ENCODE data around the gene GAS2L1.

The GAS2L1 gene

DNA sequence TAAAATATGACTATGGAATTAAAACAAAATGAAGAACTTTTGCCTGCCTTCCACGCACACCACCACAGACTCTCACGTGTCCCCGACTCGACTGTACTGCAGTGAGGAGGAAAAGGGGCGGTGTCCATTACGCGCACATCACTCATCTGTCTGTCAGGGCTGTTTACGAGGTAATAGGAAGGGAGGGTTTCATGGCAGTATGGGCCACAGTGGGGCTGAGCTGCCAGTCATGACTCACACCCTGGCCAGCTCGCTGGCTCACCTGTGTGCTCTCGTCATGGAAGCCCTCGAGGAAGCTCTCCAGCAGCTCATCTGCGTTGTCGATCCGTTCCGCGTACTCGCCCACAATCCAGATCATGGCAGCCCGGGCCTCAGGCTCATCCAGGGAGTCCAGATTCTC lies 42.5 kb downstream of the GAS2L1 start:
- Histone ChIP-seq H4K20me1 (ENCODE audit: insufficient read depth, low read length) (0 out of 2 replicates have a peak, but pooled peaks cover 3% of the 10 kb centered on the region), H3K27me3 (ENCODE audit: insufficient read depth, low read length, poor library complexity) (no peaks in the 10 kb centered on the region), H3K36me3 (ENCODE audit: insufficient read depth, low read length) (peaks cover 86% of the 10 kb centered on the region), H3K4me3 (ENCODE audit: low read depth in 1 of 2, low read length in 2 of 2) (no peak overlapping the region), H3K4me1 (ENCODE audit: insufficient read depth, low read length) (no peaks in the 10 kb centered on the region), H3K79me2 (ENCODE audit: insufficient read depth, low read length) (no peaks in the 10 kb centered on the region), H2AFZ (ENCODE audit: low read depth, low read length) (no peak overlapping the region), H3K9me3 (ENCODE audit: insufficient read depth, low read length, severe bottlenecking) (no peaks in the 10 kb centered on the region), H3K27ac (ENCODE audit: low read length) (no peak overlapping the region), H3K9ac (ENCODE audit: low read depth, low read length) (no peak overlapping the region), H3K4me2 (ENCODE audit: insufficient read depth, low read length) (no peak overlapping the region)
- TF ChIP-seq, protein P1, sequence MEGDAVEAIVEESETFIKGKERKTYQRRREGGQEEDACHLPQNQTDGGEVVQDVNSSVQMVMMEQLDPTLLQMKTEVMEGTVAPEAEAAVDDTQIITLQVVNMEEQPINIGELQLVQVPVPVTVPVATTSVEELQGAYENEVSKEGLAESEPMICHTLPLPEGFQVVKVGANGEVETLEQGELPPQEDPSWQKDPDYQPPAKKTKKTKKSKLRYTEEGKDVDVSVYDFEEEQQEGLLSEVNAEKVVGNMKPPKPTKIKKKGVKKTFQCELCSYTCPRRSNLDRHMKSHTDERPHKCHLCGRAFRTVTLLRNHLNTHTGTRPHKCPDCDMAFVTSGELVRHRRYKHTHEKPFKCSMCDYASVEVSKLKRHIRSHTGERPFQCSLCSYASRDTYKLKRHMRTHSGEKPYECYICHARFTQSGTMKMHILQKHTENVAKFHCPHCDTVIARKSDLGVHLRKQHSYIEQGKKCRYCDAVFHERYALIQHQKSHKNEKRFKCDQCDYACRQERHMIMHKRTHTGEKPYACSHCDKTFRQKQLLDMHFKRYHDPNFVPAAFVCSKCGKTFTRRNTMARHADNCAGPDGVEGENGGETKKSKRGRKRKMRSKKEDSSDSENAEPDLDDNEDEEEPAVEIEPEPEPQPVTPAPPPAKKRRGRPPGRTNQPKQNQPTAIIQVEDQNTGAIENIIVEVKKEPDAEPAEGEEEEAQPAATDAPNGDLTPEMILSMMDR (IDR thresholded peaks at IDR 0.05; ENCODE audit: borderline replicate concordance, extremely low read depth, low read length, poor library complexity, severe bottlenecking), result no peak
- TF ChIP-seq EZH2 (IDR thresholded peaks at IDR 0.05; ENCODE audit: borderline replicate concordance, low read depth, low read length, severe bottlenecking), result no peak
- ATAC-seq (ENCODE audit: insufficient read depth, low read depth), result no peak
- no peak for DNase-seq

DNA sequence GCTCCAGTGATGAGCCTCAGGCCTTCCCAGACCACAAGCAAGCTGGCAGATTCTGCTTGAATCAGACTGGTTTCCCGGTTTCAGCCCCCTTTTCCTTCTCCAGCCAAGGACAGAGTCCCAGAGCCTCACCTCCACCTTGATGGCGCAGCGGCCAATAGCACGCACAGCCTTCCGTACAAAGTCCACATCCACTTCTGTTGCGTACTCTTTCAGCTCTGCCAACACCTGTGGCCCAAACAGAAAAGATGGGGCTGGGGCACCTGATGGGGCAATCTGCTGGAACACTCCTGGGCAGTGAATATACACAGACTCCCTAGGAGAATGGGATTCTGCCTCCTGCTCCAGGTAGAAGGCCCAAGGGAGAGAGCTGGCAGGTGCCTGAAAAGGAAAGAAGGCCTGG lies 44.6 kb downstream of the GAS2L1 start:
- H3K27me3 ChIP-seq (ENCODE audit: insufficient read depth, low read length, poor library complexity), result no peaks in the 10 kb centered on the region
- H3K79me2 ChIP-seq (ENCODE audit: insufficient read depth, low read length), result no peaks in the 10 kb centered on the region
- no peak overlapping the region for H3K27ac ChIP-seq (ENCODE audit: low read length)
- H3K4me2 ChIP-seq (ENCODE audit: insufficient read depth, low read length), result no peak overlapping the region
- no peaks in the 10 kb centered on the region for H3K4me1 ChIP-seq (ENCODE audit: insufficient read depth, low read length)
- ATAC-seq (ENCODE audit: insufficient read depth, low read depth), result no peak
- no peak for DNase-seq
- peaks cover 96% of the 10 kb centered on the region for H3K36me3 ChIP-seq (ENCODE audit: insufficient read depth, low read length)
- no peaks in the 10 kb centered on the region for H4K20me1 ChIP-seq (ENCODE audit: insufficient read depth, low read length)
- TF ChIP-seq, protein P1 (IDR thresholded peaks at IDR 0.05; ENCODE audit: borderline replicate concordance, extremely low read depth, low read length, poor library complexity, severe bottlenecking), result no peak
- no peak for TF ChIP-seq EZH2 (IDR thresholded peaks at IDR 0.05; ENCODE audit: borderline replicate concordance, low read depth, low read length, severe bottlenecking)
- H3K4me3 ChIP-seq (ENCODE audit: low read depth in 1 of 2, low read length in 2 of 2), result no peak overlapping the region
- H3K9ac ChIP-seq (ENCODE audit: low read depth, low read length), result no peak overlapping the region
- H2AFZ ChIP-seq (ENCODE audit: low read depth, low read length), result no peak overlapping the region
- H3K9me3 ChIP-seq (ENCODE audit: insufficient read depth, low read length, severe bottlenecking), result no peaks in the 10 kb centered on the region

DNA sequence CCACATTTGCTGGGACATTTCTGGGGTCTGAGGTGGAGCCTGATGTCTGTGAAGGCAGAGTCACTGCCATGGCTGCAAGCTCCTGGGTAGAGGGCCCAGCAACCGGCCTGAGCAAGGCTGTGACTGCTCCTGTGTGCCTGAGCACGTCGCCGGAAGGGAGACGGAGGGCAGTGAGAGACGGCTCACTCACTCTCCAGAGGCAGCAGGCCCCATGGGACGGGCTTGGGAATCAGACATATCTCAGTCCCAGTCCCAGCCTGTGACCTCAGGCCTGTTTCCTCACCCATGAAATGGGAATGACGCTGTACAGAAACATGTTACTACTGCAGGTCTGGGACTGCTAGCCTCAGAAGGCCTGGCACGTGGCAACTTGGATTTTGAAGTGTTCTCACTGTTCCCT lies 45.4 kb downstream of the GAS2L1 start:
- H3K4me2 ChIP-seq (ENCODE audit: insufficient read depth, low read length), result no peak overlapping the region
- H4K20me1 ChIP-seq (ENCODE audit: insufficient read depth, low read length), result no peaks in the 10 kb centered on the region
- no peak overlapping the region for H3K9ac ChIP-seq (ENCODE audit: low read depth, low read length)
- H3K27ac ChIP-seq (ENCODE audit: low read length), result no peak overlapping the region
- H3K36me3 ChIP-seq (ENCODE audit: insufficient read depth, low read length), result peaks cover 95% of the 10 kb centered on the region
- no peaks in the 10 kb centered on the region for H3K4me1 ChIP-seq (ENCODE audit: insufficient read depth, low read length)
- no peak overlapping the region for H2AFZ ChIP-seq (ENCODE audit: low read depth, low read length)
- no peak overlapping the region for H3K4me3 ChIP-seq (ENCODE audit: low read depth in 1 of 2, low read length in 2 of 2)
- no peaks in the 10 kb centered on the region for H3K79me2 ChIP-seq (ENCODE audit: insufficient read depth, low read length)
- ATAC-seq (ENCODE audit: insufficient read depth, low read depth) (no peak), DNase-seq (no peak)
- no peaks in the 10 kb centered on the region for H3K9me3 ChIP-seq (ENCODE audit: insufficient read depth, low read length, severe bottlenecking)
- H3K27me3 ChIP-seq (ENCODE audit: insufficient read depth, low read length, poor library complexity), result no peaks in the 10 kb centered on the region
- no peak for TF ChIP-seq EZH2 (IDR thresholded peaks at IDR 0.05; ENCODE audit: borderline replicate concordance, low read depth, low read length, severe bottlenecking)
- TF ChIP-seq, protein P1 (IDR thresholded peaks at IDR 0.05; ENCODE audit: borderline replicate concordance, extremely low read depth, low read length, poor library complexity, severe bottlenecking), result no peak

DNA sequence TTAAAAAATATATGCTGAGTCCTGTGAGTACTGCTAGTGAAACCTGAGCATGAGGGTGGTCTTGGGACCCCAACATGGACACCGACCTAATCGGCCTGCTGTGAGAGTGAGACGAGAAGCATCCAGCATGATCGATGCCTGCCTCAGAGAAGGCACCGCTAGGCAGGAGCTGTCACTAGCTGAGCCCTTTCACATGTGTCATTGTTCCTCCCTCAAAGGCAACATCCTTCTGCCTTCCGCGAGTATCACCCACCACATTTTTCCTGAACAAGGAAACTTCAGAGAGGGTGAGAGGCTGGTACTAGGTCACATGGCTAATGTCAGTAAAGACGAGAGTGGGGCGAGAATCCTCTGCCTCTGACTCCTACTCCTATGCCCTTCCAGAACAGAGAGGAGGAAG lies 46.3 kb downstream of the GAS2L1 start:
- Histone ChIP-seq H3K9me3 (ENCODE audit: insufficient read depth, low read length, severe bottlenecking) (no peaks in the 10 kb centered on the region), H3K4me3 (ENCODE audit: low read depth in 1 of 2, low read length in 2 of 2) (no peak overlapping the region), H3K27me3 (ENCODE audit: insufficient read depth, low read length, poor library complexity) (no peaks in the 10 kb centered on the region), H3K79me2 (ENCODE audit: insufficient read depth, low read length) (no peaks in the 10 kb centered on the region), H3K27ac (ENCODE audit: low read length) (no peak overlapping the region), H4K20me1 (ENCODE audit: insufficient read depth, low read length) (no peaks in the 10 kb centered on the region), H3K9ac (ENCODE audit: low read depth, low read length) (no peak overlapping the region), H3K4me1 (ENCODE audit: insufficient read depth, low read length) (no peaks in the 10 kb centered on the region), H2AFZ (ENCODE audit: low read depth, low read length) (no peak overlapping the region), H3K36me3 (ENCODE audit: insufficient read depth, low read length) (peaks cover 91% of the 10 kb centered on the region), H3K4me2 (ENCODE audit: insufficient read depth, low read length) (no peak overlapping the region)
- ATAC-seq (ENCODE audit: insufficient read depth, low read depth) (no peak), DNase-seq (no peak)
- TF ChIP-seq, protein P1 (IDR thresholded peaks at IDR 0.05; ENCODE audit: borderline replicate concordance, extremely low read depth, low read length, poor library complexity, severe bottlenecking), result no peak
- no peak for TF ChIP-seq EZH2 (IDR thresholded peaks at IDR 0.05; ENCODE audit: borderline replicate concordance, low read depth, low read length, severe bottlenecking)

Data from DND-41 (cell line).